CD14-positive monocyte (primary cell): ENCODE results near the gene TANC1. TPM values are rescaled to one million over a fixed set of nuclear protein-coding genes. Genes with fewer than 3 reads are reported as not detected.

ENCODE experiments used
- DNase-seq, 3 donors: peaks; one replicate each; pipeline ENCODE4 v3.0.0-alpha.2; 2011 to 2022
- H2AFZ ChIP-seq: 2 replicates; pipeline ENCODE4 v1.6.0; 2012; ENCODE audit warnings: mild to moderate bottlenecking, low read depth, low read length, inconsistent platforms; ENCODE audit not compliant: insufficient read depth, poor library complexity, severe bottlenecking
- H3K27ac ChIP-seq, 2 donors: 1 replicate in 1 of 2; 2 replicates in 1 of 2; pipeline ENCODE4 v1.5.1; 2012 to 2013; ENCODE audit warnings: low read length in 2 of 2, control low read depth in 1 of 2, inconsistent platforms in 1 of 2, low read depth in 1 of 2, mild to moderate bottlenecking in 1 of 2
- H3K27me3 ChIP-seq, 2 donors: one replicate each; pipeline versions ENCODE4 v1.6.0 to v1.6.1; 2011 to 2013; ENCODE audit warnings: low read length in 2 of 2; ENCODE audit not compliant: control insufficient read depth in 2 of 2, insufficient read depth in 2 of 2
- H3K36me3 ChIP-seq, 2 donors: replicated peaks in 1 of 2; 1 replicate in 1 of 2; 2 replicates in 1 of 2; pipeline versions ENCODE4 v1.5.1 to v1.6.1; 2012 to 2013; ENCODE audit warnings: low read length in 2 of 2, control low read depth in 1 of 2, inconsistent platforms in 1 of 2, mild to moderate bottlenecking in 1 of 2; ENCODE audit not compliant: insufficient read depth in 2 of 2, control insufficient read depth in 1 of 2
- H3K4me1 ChIP-seq, 2 donors: 1 replicate in 1 of 2; 2 replicates in 1 of 2; pipeline versions ENCODE4 v1.5.1 to v1.6.1; 2012 to 2013; ENCODE audit warnings: low read length in 2 of 2, control low read depth in 1 of 2, inconsistent platforms in 1 of 2, mild to moderate bottlenecking in 1 of 2, moderate library complexity in 1 of 2; ENCODE audit not compliant: insufficient read depth in 2 of 2, control insufficient read depth in 1 of 2
- H3K4me2 ChIP-seq: replicated peaks from 2 replicates; pipeline ENCODE3; 2012; ENCODE audit warnings: low read length, moderate library complexity, mild to moderate bottlenecking; ENCODE audit not compliant: poor library complexity, severe bottlenecking; ENCODE audit errors: extremely low read depth
- H3K4me3 ChIP-seq, 3 experiments: fragments of 200-600 bp in 1 of 3; sonication (generic) in 1 of 3; replicated peaks in 1 of 3; 1 replicate in 2 of 3; 2 replicates in 1 of 3; pipeline ENCODE4 v1.5.1; 2011 to 2013; ENCODE audit warnings: low read length in 3 of 3, mild to moderate bottlenecking in 3 of 3, control low read depth in 2 of 3, low read depth in 2 of 3, inconsistent platforms in 1 of 3, moderate library complexity in 1 of 3
- H3K79me2 ChIP-seq: 2 replicates; pipeline ENCODE4 v1.6.0; 2012; ENCODE audit warnings: mild to moderate bottlenecking, control low read depth, inconsistent platforms, low read length, moderate library complexity; ENCODE audit not compliant: insufficient read depth
- H3K9ac ChIP-seq: 2 replicates; pipeline ENCODE4 v1.6.0; 2017; ENCODE audit warnings: low read length, mild to moderate bottlenecking; ENCODE audit not compliant: insufficient read depth, poor library complexity, severe bottlenecking
- H3K9me3 ChIP-seq, 2 donors: replicated peaks in 1 of 2; 1 replicate in 1 of 2; 2 replicates in 1 of 2; pipeline versions ENCODE4 v1.5.1 to v1.6.1; 2012 to 2013; ENCODE audit warnings: low read length in 2 of 2, control low read depth in 1 of 2; ENCODE audit not compliant: control insufficient read depth in 1 of 2, insufficient read depth in 1 of 2
- H4K20me1 ChIP-seq: 2 replicates; pipeline ENCODE4 v1.6.0; 2012; ENCODE audit warnings: mild to moderate bottlenecking, low read length, control low read depth, moderate library complexity; ENCODE audit not compliant: insufficient read depth
- H3K27ac Mint-ChIP-seq, 7 donors: one replicate each; pipeline ENCODE4 v1.8.0; 2020; ENCODE audit warnings: mild to moderate bottlenecking in 7 of 7, mixed read lengths in 7 of 7, moderate library complexity in 6 of 7, inconsistent platforms in 2 of 7
- H3K27me3 Mint-ChIP-seq, 3 donors: one replicate each; pipeline ENCODE4 v1.8.0; 2021 to 2022; ENCODE audit warnings: low read depth in 3 of 3, mild to moderate bottlenecking in 3 of 3, mixed read lengths in 3 of 3, moderate library complexity in 3 of 3, inconsistent platforms in 1 of 3
- H3K36me3 Mint-ChIP-seq, 2 donors: one replicate each; pipeline ENCODE4 v1.8.0; 2020; ENCODE audit warnings: mixed read lengths in 2 of 2, inconsistent platforms in 1 of 2, mild to moderate bottlenecking in 1 of 2
- H3K4me1 Mint-ChIP-seq: one replicate; pipeline ENCODE4 v1.8.0; 2020; ENCODE audit warnings: mild to moderate bottlenecking, mixed read lengths
- H3K4me3 Mint-ChIP-seq, 2 donors: one replicate each; pipeline ENCODE4 v1.8.0; 2020; ENCODE audit warnings: mild to moderate bottlenecking in 2 of 2, mixed read lengths in 2 of 2, moderate library complexity in 1 of 2
- H3K9me3 Mint-ChIP-seq, 7 donors: one replicate each; pipeline ENCODE4 v1.8.0; 2020 to 2022; ENCODE audit warnings: mixed read lengths in 7 of 7, mild to moderate bottlenecking in 6 of 7, moderate library complexity in 6 of 7, inconsistent platforms in 2 of 7
- WGBS: methylation state at CpG from one replicate; pipeline ENCODE4 v1.1.5; 2013; ENCODE audit warnings: missing lambda C conversion rate; ENCODE audit not compliant: insufficient coverage; 5-methylcytosine and 5-hydroxymethylcytosine counted together
- intact Hi-C, 2 donors: fragments of 100-400 bp; cut with micrococcal nuclease; formaldehyde crosslinking; loops; one replicate each; pipeline versions ENCODE4 v1.15.0 to v1.15.1; 2023
- polyA plus RNA-seq, 3 donors: library from polyadenylated mRNA; depleted of rRNA in 1 of 3; unstranded in 2 of 3; stranded (reverse) in 1 of 3; fragments of 300-500 nt in 2 of 3; fragments of >200 nt in 1 of 3; fragmentation: Illumina TruSeq in 2 of 3; gene quantifications; 1 replicate in 2 of 3; 2 replicates in 1 of 3; pipeline ENCODE4 v1.2.3, GENCODE V29; 2012 to 2021
- TF ChIP-seq, protein P1 (sequence below): fragments of 200-600 bp; IDR thresholded peaks from one replicate; pipeline ENCODE4 v1.8.0; 2022; ENCODE audit warnings: antibody characterized with exemption, mild to moderate bottlenecking

TANC1 gene
- polyA plus RNA-seq, 3 donors = 0.04 TPM; not detected in 2

DNA sequence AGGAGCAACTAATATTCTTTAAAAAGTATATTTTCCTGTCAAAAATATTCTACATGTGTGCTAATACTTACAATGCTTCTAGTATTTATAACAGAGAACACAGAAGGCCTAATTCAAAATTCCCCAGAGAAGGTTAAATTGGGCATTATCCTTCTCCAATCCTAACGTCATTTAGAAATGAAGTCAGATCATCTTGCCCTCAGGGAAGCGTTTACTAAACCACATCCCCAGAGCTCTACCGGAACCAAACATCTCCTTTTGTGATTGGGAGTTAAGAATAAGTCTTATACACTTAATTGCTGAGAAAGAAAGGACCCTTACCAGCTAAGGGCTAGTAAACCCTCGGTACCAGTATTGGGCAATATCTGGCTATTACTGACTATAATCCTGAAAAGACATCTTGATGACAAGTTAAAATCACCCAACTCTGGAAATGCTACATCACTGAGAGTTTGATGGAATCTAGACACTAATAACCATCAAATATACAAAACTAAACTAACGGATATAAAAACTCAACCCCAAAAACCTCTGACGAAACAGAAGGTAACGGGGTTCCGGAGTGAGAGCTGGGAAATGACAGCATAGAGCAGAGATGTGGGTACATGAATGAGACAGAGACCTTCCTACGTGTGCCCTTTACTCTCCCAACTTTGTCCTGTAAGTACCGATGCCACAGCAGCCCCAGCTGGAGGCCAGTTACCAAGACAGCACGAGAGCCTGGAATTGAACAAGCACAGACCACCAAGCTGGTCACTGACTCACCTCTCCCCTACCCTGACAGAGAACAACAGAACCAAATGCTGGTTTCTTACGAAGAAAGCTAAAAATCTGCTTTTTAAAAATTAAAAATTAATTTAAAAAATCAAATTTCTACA lies 283.1 kb downstream of the TANC1 start:
- H3K4me2 ChIP-seq = no peak overlapping the region
- TF ChIP-seq, protein P1, sequence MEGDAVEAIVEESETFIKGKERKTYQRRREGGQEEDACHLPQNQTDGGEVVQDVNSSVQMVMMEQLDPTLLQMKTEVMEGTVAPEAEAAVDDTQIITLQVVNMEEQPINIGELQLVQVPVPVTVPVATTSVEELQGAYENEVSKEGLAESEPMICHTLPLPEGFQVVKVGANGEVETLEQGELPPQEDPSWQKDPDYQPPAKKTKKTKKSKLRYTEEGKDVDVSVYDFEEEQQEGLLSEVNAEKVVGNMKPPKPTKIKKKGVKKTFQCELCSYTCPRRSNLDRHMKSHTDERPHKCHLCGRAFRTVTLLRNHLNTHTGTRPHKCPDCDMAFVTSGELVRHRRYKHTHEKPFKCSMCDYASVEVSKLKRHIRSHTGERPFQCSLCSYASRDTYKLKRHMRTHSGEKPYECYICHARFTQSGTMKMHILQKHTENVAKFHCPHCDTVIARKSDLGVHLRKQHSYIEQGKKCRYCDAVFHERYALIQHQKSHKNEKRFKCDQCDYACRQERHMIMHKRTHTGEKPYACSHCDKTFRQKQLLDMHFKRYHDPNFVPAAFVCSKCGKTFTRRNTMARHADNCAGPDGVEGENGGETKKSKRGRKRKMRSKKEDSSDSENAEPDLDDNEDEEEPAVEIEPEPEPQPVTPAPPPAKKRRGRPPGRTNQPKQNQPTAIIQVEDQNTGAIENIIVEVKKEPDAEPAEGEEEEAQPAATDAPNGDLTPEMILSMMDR = no peak
- H3K27me3 ChIP-seq = no peaks in the 10 kb centered on the region
- peaks cover 35 to 40% of the 10 kb centered on the region in 2 donors for H3K36me3 Mint-ChIP-seq
- no peak overlapping the region for H2AFZ ChIP-seq
- peaks cover 18 to 25% of the 10 kb centered on the region in 2 donors for H3K4me1 ChIP-seq
- peak overlapping the region in 1 of 2 donors; percentile 23 for H3K27ac ChIP-seq
- WGBS = no CpG with 5 or more reads among the region's 12 CpGs
- intact Hi-C loops = no loop called here
- H3K9ac ChIP-seq = no peak overlapping the region
- no peaks in the 10 kb centered on the region for H3K79me2 ChIP-seq
- H4K20me1 ChIP-seq = no peaks in the 10 kb centered on the region
- H3K4me3 ChIP-seq = no peak overlapping the region
- DNase-seq = peak in 1 of 3 donors; percentile 6
- H3K9me3 ChIP-seq = no peaks in the 10 kb centered on the region
- H3K27me3 Mint-ChIP-seq = no peaks in the 10 kb centered on the region
- peaks cover 0 to 2% (median 0%) of the 10 kb centered on the region in 7 donors for H3K9me3 Mint-ChIP-seq
- H3K36me3 ChIP-seq = peaks cover 28 to 32% of the 10 kb centered on the region in 2 donors
- peaks cover 20% of the 10 kb centered on the region for H3K4me1 Mint-ChIP-seq
- H3K4me3 Mint-ChIP-seq = no peak overlapping the region
- H3K27ac Mint-ChIP-seq = peak overlapping the region in 2 of 7 donors; percentile 84 to 96

DNA sequence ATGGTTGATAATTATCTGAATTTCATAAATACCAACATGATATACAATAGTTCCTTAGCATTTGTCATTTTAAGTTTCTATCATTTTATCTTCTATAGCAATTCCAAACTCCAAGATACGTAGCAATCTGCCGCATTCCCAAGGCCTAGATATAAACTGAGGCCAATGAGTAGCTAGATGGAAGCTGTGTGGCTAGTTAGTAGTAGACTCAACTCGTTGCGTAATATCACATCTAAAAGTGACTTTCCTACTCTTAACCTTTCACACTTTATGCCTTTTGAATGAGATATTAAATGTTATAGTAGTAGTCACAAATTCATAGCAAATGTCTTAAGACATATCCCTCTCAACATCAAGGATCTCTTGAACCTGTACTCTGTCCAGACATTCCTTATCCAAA lies 284.5 kb downstream of the TANC1 start:
- H2AFZ ChIP-seq = no peak overlapping the region
- no peak overlapping the region for H3K4me3 ChIP-seq
- H3K9me3 ChIP-seq = no peaks in the 10 kb centered on the region
- H3K4me3 Mint-ChIP-seq = no peak overlapping the region
- H3K4me1 ChIP-seq = peaks cover 18 to 25% of the 10 kb centered on the region in 2 donors
- H3K4me1 Mint-ChIP-seq = peaks cover 20% of the 10 kb centered on the region
- no peak overlapping the region for H3K9ac ChIP-seq
- no peaks in the 10 kb centered on the region for H3K27me3 Mint-ChIP-seq
- intact Hi-C loops = no loop called here
- H3K9me3 Mint-ChIP-seq = peaks cover 0 to 3% (median 0%) of the 10 kb centered on the region in 7 donors
- no CpG with 5 or more reads among the region's 4 CpGs for WGBS
- H3K79me2 ChIP-seq = no peaks in the 10 kb centered on the region
- no peaks in the 10 kb centered on the region for H3K27me3 ChIP-seq
- H3K36me3 ChIP-seq = peaks cover 30 to 34% of the 10 kb centered on the region in 2 donors
- no peaks in the 10 kb centered on the region for H4K20me1 ChIP-seq
- H3K4me2 ChIP-seq = no peak overlapping the region
- H3K27ac Mint-ChIP-seq = no peak overlapping the region
- TF ChIP-seq, protein P1 = no peak
- peaks cover 27 to 37% of the 10 kb centered on the region in 2 donors for H3K36me3 Mint-ChIP-seq
- no peak for DNase-seq
- no peak overlapping the region for H3K27ac ChIP-seq
